GM21529 (cell line): ENCODE data around the gene IGF2BP1.
"Not testable (repeated sequence)": the region's sequence is repeated elsewhere in the genome, so short reads cannot be mapped to it uniquely, and the experiment has no call there.

ENCODE experiments used
- ATAC-seq: cut with Tn5 transposase; IDR thresholded peaks from one replicate; pipeline ENCODE4 v1.9.1; 2021; ENCODE audit not compliant: unreplicated experiment

Gene IGF2BP1

DNA sequence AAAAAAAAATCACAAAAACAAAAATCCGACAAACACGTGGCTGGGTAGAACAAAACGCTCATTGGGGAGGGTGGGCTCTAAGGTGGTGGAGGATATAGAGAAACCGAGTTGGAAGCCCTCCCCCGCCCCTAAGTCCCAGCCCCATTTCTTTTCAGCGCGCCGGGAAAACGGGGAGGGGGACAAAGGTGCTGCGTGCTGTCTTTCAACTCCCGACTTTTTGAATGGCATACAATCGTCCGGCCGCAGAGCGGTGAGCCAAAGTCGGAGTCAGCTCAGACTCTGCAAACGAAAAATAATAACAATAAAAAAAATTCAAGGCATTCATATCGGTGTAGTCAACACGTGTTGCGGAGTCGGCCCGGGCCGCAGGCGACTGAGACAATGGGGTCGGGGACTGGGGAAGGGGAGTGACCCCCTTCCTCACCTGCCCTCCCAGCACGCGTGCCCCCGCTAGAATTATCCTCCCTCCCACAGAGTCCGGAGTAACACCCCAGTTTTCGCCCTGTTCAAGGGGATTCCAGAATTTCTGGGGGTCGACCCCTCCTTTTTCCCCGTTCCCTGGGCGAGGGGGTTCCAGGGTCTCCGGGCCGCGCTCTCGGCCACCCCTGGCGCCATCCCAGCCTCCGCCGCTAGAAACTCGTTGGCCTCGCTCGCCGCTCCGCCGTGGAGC lies 1.7 kb upstream of the IGF2BP1 start:
- ATAC-seq: no peak

DNA sequence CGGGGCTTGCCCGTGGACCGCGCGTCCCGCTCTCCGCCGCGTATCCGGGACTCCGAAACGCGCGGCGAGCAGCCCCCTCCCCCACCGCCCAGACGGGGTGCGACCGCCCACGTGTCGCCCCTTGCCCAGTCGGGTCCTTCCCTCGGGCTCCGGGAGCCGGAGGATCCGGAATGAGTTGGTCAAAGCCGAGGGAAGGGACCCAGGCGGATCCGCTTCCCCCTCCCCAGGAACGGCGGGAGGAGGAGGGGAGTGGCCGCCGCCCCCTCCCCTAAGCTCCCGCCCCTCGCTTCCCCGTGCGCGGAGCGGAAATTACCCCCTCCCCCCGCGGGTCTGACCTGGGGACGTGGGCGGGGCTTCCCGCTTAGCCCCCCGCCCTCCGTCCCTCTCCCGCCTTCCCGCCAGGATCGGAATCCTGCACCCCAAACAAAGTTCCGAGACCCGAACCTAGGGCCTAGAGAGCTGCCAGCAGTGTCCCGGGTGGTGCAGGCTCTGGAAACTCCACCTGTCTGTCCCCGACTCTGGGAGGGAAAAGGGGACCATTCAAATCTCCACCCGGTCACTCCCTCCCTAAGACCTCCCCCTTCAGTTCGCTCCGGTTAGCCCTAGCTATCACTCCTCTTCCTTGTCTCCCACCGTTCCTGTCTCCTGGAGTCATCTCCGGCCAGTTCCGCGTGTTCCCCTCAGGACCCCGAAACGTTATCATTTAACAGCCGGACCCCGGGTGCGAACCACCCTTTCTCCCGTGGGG lies 1.0 kb upstream of the IGF2BP1 start:
- no peak for ATAC-seq

DNA sequence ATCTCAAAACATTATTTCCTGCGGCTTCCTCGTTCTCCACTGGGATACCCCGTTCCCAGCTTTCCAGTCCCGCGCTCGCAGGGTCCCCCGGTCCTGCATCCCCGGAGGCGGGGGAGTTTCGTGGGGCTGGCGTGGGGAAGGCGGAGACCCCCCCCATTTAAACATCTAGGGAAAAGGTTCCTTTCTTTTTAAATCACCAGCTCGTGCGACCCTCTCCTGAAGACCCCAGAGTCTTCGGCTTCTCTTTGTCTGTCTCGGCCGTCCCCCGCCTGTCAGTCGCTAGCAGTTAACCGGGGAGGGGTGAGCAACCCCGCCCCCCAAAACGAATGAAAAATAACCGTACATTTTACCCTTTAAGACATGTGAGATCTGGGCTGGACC lies 473 bp upstream of the IGF2BP1 start:
- no peak for ATAC-seq

DNA sequence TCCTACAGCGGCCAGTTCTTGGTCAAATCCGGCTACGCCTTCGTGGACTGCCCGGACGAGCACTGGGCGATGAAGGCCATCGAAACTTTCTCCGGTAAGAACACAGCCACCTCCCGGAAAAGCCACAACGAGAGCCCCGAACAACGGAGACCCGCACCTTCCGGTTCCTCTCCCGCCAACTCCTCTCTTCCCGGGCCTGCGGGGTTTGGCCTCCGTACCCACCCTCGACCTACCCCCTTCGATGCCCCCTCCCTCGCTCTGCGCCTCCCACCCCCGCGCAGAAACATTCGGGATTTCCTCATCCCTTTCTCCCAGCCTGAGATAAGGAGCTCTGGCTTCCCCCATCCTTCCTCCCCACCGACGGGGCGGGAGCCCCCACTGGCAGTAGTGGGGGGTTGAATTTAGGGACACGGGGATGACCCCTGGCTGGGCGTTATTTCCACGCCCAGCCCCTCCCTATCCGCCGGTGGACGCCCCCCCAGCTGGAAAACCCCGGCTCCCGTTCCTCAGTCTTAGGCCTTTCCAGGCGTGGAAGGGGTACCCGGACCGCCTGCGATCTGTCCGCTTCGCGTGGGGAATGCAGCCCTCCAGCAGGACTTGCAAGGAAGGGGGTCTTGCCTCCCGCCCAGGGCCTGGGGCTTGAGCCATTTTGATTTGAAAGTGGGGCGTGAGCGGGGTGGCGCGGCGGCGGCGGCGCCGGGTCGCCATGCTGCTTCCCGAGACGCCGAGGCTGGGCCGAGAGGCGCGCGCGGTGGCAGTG lies 822 bp downstream of the IGF2BP1 start:
- no peak for ATAC-seq

DNA sequence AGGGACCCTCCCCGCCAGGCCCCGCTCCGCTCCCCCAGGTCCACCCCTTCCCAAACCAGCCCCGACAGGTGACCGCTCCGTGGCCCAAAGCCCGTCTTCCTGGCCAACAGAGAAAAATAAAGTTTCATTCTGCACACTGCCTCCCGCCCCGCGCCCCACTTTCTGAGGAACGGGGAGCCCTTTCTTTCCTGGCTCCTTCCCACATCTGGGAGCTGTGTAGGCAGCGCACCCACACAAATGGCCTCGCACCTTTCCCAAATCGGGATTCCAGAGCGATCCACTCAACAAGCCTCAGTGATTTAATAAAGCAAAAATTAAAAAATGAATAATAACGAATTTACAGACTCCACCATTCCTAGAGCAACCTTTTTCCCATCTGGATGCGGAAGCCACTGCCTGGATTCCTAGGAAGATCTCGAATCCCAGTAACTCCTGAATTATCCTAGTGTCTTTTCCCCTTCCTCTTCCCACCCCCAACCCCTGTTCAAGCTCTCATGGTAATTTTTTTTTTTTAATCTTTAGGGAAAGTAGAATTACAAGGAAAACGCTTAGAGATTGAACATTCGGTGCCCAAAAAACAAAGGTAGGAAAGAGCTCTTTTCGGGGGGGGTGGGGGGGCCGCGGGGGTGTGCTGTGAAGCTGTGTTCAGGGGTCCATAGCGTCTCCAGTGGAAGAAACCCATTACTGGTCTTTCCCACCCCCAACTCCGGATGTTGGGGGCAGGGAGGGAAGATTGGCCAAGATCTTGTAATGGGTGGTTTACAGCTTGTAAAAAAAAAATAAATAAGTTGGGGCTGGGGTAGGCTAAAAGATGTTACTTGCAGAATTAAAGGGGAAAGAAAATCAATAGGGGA lies 1.6 kb downstream of the IGF2BP1 start:
- no peak for ATAC-seq

DNA sequence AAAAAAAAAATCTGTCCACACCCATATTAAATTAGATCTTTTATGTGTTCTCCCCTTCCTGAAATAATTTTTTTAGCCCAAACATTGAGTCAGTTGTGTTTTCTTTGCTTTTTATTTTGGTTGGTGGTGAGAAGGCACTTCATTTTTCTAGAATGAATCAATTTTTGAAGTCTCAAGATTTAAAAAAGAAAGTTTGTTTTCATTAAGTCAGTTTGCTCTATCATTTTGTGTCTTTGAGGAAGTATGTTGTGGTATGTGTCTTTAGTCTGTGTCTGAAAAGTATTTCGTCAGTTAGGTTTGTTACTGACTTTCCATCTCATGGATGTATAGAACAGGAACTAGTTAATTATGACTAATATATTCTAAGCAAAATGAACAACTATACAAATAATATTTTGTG lies 3.8 kb downstream of the IGF2BP1 start:
- no peak for ATAC-seq

DNA sequence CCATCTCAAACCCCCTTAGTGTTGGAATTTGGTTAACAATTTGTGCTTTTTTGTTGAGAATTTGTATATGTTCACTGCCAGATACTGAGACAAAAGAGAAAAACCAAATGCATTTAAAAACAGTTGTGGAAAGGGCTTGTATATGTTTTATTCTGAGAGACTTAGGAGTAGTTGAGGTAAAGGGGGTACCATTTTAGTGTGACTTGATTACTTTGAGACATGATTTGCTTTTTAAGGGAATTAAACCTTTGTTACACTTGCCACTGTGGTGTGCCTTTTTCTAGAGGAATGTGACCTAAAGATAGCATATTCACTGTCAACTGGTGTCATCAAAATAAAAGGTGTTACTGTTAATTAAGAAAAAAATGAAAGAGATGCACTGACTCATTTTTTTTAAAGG lies 4.5 kb downstream of the IGF2BP1 start:
- ATAC-seq: no peak

DNA sequence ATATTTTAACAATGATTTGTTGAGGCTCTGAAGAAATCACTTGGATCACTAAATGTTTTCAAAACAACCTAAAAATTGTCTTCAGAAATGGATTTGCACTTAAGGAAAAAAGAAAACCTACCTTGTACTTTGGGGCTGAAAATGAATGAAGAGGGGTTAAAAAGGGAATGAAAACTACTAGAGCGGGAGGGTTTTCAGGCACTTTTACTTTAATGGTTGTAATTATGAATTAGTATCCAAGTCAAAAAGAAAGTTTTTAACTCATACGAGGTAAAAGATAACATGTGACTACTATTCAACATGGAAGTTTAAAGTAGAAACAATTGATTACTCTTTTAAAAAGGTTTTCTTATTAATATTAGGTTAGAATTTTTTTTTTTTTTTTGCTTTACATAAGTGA lies 5.1 kb downstream of the IGF2BP1 start:
- ATAC-seq: no peak

DNA sequence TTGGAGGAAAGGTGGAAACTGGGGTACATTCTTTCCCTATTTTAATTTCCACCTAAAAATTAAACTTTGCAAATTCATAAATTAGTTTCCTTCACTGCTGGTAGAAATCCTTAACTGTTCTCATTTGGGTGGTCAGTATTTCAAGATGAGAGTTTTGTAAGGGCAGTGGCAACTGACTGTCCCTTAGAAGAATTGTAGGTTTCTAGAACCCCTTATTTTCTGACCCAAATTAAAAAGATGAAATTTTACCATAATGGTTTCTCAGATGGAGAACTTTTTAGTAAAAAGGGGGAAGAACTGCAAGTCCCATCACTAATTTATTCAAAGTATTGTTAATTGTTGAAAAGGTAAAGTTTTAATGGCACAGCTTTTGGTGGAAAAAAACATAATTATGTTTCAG lies 5.6 kb downstream of the IGF2BP1 start:
- ATAC-seq: no peak

DNA sequence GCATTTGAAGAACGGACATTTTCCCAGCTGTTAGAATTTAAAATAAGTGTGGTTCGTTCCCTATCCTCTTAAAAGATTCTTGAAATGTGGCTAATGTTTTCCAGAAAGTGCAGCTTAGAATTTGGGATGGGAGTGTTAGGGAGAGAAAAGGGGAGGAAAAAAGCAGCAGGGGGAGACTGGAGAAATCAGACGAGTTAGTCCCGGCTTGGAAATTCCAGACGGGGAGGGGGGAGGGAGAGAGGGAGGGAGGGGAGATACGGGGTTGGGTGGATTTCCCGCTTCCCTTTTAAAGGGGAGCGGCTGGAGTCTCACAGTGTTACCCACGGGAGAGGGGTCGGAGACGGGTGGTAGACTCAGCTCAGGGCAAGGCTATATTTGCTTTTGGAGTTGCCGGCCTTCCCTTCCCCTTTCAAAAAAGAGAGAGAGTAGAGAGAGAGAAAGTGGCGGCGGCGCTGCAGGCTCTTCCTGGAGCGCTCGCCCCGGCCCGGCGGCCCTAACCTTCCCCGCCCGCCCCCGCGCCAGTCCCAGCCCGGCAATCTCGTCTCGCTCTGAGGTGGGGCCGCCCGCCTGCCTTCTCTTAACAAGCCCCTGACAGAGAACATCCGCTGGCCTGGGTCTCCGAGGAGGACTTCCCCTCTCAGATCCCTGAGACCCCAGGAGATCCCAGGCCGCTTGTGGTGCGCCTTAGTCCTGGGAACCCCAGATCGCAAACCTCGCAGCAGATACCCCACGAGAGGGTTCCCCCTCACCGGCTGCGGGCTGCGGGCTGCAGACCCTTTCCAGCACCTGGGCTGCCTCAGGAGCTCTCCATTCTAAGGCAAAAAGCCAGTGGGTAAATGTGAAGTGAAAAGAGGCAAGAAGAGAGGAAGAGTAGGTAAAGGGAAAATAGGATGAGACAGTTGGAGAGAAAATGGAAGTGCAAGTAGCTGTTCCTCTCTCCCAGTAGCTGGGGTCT lies 6.6 kb downstream of the IGF2BP1 start:
- no peak for ATAC-seq

DNA sequence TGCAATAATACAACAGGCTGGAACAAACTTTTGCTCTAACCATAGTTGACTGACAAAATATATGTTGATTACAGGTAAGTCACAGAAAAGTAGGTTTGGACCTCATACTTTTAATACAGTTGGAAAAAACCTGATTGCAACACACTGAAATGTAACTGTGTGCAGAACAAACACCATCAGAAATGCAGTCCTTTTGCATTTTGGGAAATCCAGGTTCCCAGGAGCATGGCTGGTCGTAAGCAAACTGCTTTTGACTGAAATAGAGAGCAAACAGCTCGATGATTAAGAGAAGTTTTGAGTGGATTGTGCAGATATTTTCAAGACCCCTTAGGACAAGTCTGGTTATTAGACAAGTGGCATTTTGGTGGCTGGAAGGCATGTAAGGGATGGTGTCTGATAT lies 8.0 kb downstream of the IGF2BP1 start:
- no peak for ATAC-seq

DNA sequence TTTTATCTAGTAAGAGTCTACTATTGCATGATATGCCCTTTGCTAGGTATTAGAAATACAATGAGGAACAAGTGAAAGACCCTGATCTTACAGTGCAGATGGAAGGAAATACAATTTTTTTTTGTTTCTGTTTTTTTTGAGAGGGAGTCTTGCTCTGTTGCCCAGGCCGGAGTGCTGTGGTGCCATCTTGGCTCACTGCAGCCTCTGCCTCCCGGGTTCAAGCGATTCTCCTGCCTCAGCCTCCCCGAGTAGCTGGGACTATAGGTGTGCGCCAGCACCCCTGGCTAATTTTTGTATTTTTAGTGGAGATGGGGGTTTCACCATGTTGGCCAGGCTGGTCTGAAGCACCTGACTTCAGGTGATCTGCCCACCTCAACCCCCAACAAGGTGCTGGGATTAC lies 11.7 kb downstream of the IGF2BP1 start:
- not testable (repeated sequence) for ATAC-seq

DNA sequence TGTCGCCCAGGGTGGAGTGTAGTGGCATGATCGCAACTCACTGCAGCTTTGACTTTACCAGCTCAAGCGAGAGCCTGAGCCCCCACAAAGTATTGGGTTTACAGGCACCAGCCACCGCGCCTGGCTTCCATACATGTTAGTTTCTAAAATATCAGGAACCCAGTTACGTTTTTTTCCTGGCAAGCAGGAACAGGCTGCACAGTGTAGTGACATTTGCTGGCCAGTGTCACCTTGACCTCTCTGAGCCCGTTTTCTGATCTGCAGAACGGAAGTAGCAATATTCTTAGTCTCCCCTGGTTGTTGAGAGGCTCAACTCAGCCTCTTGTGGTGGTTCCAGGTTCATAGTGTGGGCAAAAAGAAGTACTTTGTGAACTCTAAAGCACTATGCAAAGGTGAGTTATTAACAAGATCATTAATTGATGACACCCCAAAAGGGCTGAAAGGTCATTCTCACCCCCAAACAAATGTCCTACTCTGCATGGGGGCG lies 15.6 kb downstream of the IGF2BP1 start:
- no peak for ATAC-seq

DNA sequence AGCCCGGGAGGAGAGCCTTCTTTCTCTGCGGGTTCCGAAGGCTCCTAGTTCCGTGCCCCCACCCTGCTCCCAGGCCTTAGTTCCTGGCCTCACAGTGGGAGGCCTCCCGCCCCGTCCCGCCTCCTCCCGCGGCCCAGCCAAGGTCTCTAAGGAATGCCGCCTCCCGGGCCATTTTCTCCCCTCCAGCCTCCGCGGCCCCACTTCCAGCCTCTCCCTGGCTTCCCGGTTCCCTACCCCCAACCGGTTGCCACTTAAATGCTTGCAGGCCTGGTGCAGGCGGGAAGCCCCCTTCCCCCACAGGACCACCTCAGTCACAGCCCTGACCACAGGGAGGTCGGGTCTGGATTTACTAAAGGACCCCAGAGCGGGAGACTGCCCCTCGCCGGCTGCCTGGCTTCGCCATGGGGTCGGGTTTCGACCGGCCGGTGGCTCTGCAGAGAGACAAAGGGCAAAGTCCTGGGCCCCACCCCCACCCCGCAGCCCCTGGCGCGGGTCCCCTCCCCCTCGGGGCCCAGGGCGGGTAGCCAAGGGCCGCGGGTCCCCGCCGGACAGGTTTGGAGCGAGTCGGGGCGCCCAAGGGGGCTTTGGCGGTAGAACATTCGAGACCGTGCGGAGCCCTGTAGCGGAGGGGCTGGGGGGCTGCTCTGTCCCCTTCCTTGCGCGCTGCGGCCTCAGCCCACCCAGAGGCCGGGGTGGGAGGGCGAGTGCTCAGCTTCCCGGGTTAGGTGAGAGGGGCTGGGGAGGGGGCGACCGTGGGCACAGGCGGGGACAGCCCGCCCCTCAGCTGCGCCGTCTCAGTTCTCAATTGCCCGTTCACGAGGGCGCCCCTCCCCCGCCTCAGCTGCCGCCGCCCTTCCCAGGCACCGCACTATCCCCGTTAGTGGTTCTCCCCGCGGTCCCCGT lies 16.4 kb downstream of the IGF2BP1 start:
- ATAC-seq: no peak

DNA sequence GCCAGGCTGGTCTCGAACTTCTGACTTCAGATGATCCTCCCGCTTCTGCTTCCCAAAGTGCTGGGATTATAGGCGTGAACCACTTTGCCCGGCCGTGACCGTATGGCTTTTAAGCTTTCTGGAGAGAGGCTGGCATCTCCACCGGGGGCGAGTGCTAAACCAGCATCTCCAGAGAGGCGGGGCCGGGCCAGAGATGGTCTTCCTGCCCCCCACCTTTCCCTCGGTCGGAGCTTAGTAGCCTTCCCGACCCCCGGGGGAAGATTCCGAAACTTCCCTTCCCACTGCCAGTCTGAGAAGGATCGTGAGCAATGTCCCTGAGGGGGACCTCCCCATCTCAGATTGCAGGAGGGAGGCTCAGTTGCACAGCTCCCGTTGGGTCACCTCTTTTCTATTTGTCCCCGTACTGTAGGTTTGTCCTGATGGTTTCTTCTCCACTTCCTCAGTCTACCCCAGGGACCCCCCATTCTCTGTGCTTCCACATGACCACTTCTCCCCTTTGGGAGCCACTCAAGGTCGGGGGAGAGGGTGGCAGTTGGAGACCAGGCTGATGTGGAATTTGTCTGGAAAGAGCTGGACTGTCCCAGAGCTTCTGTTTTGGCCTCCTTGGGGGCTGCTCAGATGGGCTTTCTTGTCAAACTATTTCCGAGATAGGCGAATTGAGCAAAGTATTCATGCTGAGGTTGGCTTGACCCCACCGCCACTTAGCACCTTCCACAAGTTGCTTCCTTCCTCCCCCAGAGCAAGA lies 18.2 kb downstream of the IGF2BP1 start:
- no peak for ATAC-seq

DNA sequence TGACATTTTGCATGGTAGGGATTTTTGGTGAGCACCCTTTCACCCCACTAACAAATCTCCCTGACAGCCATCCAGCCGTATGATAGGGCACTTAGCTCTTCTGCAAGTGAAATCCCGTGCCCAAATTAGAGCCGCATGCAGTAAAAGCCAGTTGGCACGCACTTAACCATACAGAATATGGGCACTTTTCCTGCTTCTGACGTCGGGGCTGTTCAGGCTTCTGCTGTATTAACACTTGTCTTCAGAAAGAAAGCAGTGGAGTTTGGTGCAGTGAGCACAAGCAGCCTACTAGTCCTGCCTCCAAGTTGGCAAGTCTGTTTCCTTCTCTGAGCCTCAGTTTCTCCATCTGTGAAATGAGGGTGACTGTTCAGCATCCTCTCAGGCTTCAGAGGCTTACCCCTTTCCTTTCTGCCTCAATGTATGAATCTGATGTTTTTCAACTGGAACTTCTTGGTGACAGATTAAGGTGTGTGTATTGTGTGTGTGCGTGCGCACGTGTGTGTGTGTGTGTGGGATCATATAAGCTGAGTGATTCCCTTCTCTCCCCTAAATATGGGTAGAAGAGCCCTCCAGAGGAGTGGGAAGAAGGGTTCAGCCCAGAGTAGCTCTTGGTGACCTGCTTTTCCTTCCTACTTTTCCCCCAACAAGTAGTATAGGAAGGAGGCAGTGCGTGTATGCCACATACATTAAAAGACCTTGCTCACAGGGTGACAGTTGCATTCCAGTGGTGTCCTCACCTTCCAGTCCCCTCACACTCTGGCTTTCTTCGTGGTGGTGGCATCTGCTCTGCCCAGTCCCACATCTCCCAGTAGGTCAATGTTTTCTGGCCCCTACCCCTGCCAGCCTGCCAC lies 19.0 kb downstream of the IGF2BP1 start:
- no peak for ATAC-seq

DNA sequence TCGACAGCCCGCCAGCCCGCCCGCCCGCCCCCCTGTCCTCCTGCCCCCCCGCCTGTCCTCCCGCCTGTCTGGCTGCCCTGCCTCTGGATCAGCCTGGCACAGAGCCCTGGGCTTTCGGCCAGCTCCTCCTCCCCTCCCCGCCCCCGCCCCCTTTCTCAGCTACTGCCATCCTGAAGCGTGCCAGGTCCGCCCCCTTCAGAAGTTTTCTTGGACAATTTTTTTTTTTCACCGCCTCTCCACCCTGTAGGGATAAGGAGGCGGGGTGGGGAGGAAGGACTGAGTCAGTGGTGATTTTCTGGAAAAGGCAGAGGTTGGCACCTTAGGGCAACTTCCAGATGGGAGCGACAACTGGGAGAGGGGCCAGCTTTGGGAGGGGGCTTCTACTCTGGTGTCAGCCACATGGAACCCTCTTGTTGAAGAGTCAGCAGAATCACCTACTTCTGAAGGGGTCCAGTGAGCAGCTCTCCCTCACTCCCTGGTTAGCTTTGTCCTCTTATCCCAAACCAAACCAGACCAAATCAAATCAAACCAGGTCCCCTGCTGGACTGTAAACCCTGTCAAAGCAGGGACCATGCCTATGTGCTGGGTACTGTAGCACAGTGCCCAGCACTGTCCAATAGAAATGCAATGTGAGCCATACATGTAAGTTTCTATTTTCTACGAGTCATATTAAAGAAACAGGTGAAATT lies 19.7 kb downstream of the IGF2BP1 start:
- no peak for ATAC-seq
